ENCODE results near the gene ACCS.

ACCS gene

GRCh38 chr11:44065841-44066731 lies at the start of gene ACCS:
Gene ACCS, plus strand, starts transcription at chr11:44066270. Its CDS starts 1,358 bp downstream, at chr11:44067628.
- peak; percentile 91 for DNase-seq (ENCODE audit: low spot score)

- DNase-seq (ENCODE audit: low spot score), result no peak
Measured at GRCh38 chr11:44016546-44017442, 49.3 kb upstream of the ACCS start.

GRCh38 chr11:44017443-44018126 lies 48.5 kb upstream of the ACCS start:
- DNase-seq (ENCODE audit: low spot score), result no peak

- no peak for DNase-seq (ENCODE audit: low spot score)
Measured at GRCh38 chr11:44018127-44018521, 47.9 kb upstream of the ACCS start.

GRCh38 chr11:44018829-44019228 lies 47.2 kb upstream of the ACCS start:
- no peak for DNase-seq (ENCODE audit: low spot score)

- DNase-seq (ENCODE audit: low spot score), result no peak
Measured at GRCh38 chr11:44024977-44025376, 41.1 kb upstream of the ACCS start.

- no peak for DNase-seq (ENCODE audit: low spot score)
Measured at GRCh38 chr11:44025727-44026126, 40.3 kb upstream of the ACCS start.

GRCh38 chr11:44028401-44028800 lies 37.7 kb upstream of the ACCS start:
- no peak for DNase-seq (ENCODE audit: low spot score)

- no peak for DNase-seq (ENCODE audit: low spot score)
Measured at GRCh38 chr11:44028816-44029506, 37.1 kb upstream of the ACCS start.

GRCh38 chr11:44029507-44029845 lies 36.6 kb upstream of the ACCS start:
- DNase-seq (ENCODE audit: low spot score), result no peak

GRCh38 chr11:44029977-44030911 lies 35.8 kb upstream of the ACCS start:
- no peak for DNase-seq (ENCODE audit: low spot score)

- DNase-seq (ENCODE audit: low spot score), result no peak
Measured at GRCh38 chr11:44030996-44031395, 35.1 kb upstream of the ACCS start.

GRCh38 chr11:44031549-44031948 lies 34.5 kb upstream of the ACCS start:
- DNase-seq (ENCODE audit: low spot score), result no peak

GRCh38 chr11:44032299-44033085 lies 33.6 kb upstream of the ACCS start:
- DNase-seq (ENCODE audit: low spot score), result no peak

GRCh38 chr11:44033411-44033850 lies 32.6 kb upstream of the ACCS start:
- DNase-seq (ENCODE audit: low spot score), result no peak

GRCh38 chr11:44033856-44034255 lies 32.2 kb upstream of the ACCS start:
- DNase-seq (ENCODE audit: low spot score), result no peak

GRCh38 chr11:44034639-44035038 lies 31.4 kb upstream of the ACCS start:
- DNase-seq (ENCODE audit: low spot score), result no peak

- no peak for DNase-seq (ENCODE audit: low spot score)
Measured at GRCh38 chr11:44036811-44037657, 29.0 kb upstream of the ACCS start.

- no peak for DNase-seq (ENCODE audit: low spot score)
Measured at GRCh38 chr11:44037658-44037998, 28.4 kb upstream of the ACCS start.

Measured in CD4-positive, alpha-beta T cell treated with Interleukin-6 at 100 ng/mL for 8 hours (primary cell).